GM18868 (cell line): ENCODE measurements around the gene FASLG.
"Not testable (repeated sequence)": the region's sequence is repeated elsewhere in the genome, so short reads cannot be mapped to it uniquely, and the experiment has no call there.

Experiments used
- ATAC-seq: cut with Tn5 transposase; IDR thresholded peaks from one replicate; pipeline ENCODE4 v1.9.1; 2021; ENCODE audit warnings: mild to moderate bottlenecking, moderate library complexity; ENCODE audit not compliant: unreplicated experiment

FASLG gene, protein sequence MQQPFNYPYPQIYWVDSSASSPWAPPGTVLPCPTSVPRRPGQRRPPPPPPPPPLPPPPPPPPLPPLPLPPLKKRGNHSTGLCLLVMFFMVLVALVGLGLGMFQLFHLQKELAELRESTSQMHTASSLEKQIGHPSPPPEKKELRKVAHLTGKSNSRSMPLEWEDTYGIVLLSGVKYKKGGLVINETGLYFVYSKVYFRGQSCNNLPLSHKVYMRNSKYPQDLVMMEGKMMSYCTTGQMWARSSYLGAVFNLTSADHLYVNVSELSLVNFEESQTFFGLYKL

DNA sequence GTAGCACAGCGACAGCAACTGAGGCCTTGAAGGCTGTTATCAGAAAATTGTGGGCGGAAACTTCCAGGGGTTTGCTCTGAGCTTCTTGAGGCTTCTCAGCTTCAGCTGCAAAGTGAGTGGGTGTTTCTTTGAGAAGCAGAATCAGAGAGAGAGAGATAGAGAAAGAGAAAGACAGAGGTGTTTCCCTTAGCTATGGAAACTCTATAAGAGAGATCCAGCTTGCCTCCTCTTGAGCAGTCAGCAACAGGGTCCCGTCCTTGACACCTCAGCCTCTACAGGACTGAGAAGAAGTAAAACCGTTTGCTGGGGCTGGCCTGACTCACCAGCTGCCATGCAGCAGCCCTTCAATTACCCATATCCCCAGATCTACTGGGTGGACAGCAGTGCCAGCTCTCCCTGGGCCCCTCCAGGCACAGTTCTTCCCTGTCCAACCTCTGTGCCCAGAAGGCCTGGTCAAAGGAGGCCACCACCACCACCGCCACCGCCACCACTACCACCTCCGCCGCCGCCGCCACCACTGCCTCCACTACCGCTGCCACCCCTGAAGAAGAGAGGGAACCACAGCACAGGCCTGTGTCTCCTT lies at the start of gene FASLG:
FASLG (plus strand) TSS at position 233 of the 583 bp plus-strand sequence; CDS start at position 332, 99 bp downstream.
- no peak for ATAC-seq

DNA sequence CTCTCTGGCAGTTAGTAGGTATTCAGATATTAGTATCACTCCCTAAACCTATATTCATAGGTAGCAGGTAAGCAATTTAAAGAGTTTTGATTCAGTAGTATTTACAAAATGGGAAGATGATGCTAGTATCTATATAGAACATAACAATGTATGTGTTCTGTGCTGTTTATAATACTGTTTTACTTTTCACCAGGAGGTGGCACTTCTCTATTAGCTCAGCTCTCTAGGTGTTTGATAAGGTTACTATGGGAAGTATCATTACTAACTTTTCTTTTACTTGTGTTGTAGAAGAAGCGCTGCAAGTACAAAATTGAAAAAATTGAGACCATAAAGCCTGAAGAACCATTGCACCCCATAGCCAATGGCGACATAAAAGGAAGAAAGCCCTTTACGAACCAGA lies 49.4 kb upstream of the FASLG start:
- ATAC-seq: no peak

GRCh38 chr1:172612478-172612877 lies 46.4 kb upstream of the FASLG start:
- no peak for ATAC-seq

DNA sequence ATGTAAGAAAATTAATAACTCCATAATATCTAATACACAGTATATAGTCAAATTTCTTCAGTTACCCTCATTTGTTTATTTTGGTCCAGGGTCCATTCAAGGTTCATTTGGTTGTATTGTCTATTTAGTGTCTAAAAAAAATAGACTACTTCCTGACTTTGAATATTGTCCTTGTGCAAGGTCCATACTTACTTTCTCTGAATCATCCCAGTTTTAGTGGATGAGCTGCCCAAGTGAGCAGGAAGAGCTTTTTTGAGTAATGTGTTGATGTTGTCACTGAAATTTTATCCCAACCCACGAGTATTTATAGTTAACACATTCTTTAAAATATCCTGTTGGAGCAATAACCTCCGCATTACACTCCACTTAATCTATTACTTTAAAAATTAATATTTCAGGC lies 45.6 kb upstream of the FASLG start:
- no peak for ATAC-seq

DNA sequence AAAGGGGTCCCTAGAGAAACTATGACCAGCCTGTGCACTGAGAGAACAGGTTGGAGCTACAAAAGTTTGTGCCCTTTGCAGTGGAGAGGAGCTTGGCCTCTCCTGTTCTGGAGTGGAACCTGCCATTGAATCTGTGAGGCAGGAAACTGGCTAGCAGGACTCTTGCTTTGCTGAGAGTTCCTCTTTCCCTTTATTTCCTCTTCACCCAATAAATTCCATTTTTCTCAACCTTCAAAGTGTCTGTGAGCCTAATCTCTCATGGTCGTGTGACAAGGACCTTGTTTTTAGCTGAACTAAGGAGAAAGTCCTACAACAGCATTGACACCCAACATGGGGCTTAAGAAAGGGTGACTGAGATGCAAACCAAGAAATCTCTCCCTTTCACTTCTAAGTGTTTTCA lies 42.7 kb upstream of the FASLG start:
- no peak for ATAC-seq

DNA sequence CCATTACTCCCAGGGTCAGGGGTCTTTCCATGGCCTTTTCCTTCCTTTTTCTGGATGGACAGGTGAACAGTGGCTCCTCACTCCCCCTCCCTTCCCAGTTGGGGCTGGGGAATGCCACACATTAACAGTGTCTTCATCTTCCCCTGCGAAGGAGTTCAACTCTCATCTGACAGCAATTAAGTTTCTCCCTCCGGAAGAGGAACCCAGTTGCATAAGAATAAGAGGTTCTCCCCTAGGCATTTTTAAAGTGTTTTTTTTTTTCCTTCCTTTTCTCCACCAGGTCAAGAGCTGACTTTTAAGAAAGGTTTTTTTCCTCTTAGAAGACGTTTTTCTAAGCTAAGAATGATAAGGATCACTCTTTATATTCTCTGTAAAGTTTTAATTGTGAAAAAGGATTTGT lies 42.3 kb upstream of the FASLG start:
- no peak for ATAC-seq

DNA sequence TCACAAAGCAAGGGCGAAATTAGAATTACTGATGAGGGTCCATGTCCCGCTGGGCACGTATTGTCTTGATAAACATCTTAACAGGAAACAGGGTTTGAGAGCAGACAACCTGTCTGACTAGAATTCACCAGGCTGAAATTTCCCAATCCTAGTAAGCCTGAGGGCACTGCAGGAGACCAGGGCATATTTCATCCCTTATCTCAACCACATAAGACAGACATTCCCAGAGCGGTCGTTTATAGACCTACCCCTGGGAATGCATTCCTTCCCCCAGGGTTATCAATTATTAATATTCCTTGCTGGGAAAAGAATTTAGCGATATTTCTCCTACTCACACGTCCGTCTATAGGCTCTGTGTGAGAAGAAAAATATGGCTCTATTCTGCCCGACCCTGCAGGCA lies 38.3 kb upstream of the FASLG start:
- ATAC-seq: not testable (repeated sequence)

DNA sequence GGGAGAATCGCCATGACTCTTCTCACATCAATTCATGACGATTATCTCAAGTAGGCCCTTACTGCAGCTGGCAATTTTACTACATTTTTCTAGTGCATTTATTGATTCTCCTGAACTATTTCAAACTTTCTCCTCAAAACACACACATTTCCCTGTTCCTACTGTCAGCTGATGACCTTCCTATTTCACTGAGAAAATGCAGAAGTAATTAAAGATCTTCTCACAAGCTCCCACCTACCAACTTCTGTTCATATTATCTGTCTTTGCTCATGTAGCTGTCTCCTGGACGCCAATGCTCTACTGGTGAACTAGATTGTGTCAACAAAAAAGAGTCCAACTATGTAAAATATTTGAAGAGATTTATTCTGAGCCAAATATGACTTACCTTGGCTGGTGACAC lies 36.4 kb upstream of the FASLG start:
- ATAC-seq: no peak

GRCh38 chr1:172623748-172624147 lies 35.2 kb upstream of the FASLG start:
- no peak for ATAC-seq

- no peak for ATAC-seq
Observed at GRCh38 chr1:172626845-172627244, 32.1 kb upstream of the FASLG start.

DNA sequence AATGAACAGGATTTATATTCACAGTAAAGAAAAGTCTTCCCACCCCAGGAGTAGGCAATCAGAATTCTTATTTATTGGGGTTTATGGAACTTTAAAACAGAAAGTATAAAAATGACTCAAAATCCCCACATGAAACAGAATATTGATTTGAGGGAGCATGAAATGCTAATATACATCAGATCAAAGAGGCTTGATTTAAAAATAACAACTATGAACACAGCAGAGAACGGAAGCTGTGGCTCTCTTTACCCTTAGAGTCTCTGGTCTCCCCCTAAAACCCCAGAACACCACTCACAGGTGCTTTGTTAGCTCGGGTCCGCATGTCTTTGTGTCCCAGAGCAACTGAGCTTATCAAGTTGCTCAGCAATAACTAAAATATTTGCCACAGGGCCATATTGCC lies 31.2 kb upstream of the FASLG start:
- no peak for ATAC-seq

DNA sequence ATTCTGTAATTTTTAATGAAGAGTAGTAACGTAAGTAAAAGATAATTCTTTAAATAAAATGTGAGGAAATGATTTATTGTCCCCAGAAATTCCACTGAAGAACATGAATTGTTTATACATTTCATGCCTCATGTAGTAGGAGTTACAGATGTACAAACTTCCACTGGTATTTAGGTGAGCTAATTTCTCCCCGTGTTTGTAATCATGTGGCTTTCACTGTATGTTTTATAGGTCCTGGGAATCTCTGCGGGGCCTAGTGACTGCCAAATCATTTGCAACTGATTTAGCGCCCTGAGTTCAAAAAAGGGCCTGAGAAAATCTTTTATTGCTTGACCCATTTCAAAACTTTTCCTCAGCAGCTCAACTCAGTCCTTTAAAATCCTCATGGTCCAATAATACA lies 30.5 kb upstream of the FASLG start:
- no peak for ATAC-seq

DNA sequence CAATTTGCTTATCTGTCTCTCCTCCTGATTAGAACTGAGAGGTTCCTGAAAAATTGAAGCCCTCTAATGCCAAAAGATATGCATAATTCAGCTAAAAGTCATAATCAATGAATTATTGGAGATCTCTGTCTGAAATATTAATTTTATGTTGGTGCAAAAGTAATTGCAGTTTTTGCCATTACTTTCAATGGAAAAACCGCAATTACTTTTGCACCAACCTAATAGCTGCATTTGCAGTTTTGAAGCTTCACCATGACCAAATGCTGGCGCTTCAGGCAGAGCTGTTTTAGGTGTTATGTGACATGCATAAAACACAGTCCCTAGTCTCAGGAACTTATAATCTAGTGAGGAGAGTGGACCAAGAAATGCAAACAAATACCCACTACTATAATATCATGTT lies 29.7 kb upstream of the FASLG start:
- ATAC-seq: no peak

GRCh38 chr1:172629638-172630037 lies 29.3 kb upstream of the FASLG start:
- ATAC-seq: no peak

DNA sequence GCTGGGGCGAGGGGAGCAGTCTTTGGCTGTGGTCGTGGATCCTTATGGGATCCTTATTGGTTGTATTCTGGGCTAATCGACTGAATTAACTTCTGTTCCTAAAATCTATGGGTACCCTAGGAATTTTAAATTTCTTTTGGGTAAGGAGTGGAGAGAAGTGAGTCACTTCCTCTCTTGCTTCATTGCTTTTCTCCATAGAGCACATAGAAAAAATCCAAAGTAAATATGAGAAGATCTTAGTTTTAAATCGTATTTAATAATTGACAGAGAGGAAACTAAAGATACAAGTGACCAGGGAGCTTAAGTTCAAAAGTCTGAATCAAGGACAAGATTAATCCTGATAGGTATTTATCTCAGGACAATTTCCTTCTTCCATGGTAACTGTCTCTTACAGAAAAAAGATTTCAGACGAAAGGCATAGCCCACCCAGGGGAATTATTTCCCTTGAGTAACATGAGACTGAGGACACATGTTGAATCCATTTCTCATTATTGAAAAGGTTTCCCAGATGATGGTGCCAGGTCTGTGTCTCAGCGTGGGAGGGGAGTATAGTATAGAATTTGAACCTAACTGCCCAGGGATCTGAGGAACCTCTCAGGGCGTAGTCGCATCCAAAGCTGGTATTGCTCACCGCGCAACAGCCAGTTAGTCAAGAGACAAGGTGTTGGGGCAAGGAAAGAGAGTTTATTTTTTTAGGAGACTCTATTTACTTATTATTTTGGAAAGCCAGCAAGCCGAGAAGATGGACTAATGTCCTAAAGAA lies 28.7 kb upstream of the FASLG start:
- ATAC-seq: no peak

- no peak for ATAC-seq
Observed at GRCh38 chr1:172630868-172631267, 28.0 kb upstream of the FASLG start.

GRCh38 chr1:172637522-172637921 lies 21.4 kb upstream of the FASLG start:
- ATAC-seq: no peak

GRCh38 chr1:172638249-172638648 lies 20.7 kb upstream of the FASLG start:
- ATAC-seq: no peak

- ATAC-seq: no peak
Observed at GRCh38 chr1:172638885-172639831, 19.7 kb upstream of the FASLG start.

DNA sequence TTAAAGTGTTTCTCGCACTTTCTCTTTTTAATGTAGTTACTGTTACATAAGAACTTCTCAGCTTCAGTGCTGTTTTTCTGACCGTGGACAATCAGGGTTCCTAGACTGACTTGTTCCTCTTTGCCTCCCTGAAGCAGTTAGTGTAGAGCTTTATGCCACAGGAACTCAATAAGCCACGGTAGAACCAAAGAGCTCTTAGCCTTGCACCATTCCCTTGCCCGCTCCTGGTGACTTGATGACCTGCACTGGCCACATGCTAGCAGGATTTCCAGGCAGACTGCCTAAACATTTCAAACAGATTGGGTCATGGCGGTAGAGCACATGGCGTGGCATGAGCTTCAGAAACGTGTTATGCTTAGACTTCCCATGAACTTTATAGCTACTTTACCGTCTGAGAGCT lies 18.8 kb upstream of the FASLG start:
- no peak for ATAC-seq

GRCh38 chr1:172641492-172641891 lies 17.4 kb upstream of the FASLG start:
- no peak for ATAC-seq
